Measurements from ENCODE around the gene DTNB.

DNA sequence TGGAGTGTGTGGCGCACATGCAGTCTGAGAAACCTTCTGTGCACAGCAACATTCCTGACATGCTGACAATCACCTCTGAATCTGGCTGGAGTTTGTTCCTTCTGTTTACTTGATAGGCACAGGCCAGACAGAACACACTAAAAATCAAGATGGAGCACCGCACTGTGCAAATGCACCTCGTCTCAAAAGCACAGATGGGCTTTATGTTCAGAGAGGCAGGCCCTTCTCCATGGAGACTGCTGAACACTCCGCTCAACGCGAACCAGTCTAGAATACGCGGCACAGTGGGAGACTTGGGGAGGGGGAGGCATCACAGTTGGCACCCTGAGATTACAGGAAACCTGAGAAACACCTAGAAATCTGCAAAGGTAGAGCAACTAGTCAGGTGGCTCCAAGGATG lies 273.2 kb downstream of the DTNB start:
- TF ChIP-seq POLR2AphosphoS5 (IDR thresholded peaks at IDR 0.05; ENCODE audit: borderline replicate concordance, low read depth, low read length) (no peak), EZH2 (IDR thresholded peaks at IDR 0.05) (no peak), FOXP2 (optimal IDR thresholded peaks at IDR 0.05; ENCODE audit: control extremely low read depth, extremely low read length, insufficient read depth) (no peak)
